ENCODE results near the gene CHD6.

The CHD6 gene

DNA sequence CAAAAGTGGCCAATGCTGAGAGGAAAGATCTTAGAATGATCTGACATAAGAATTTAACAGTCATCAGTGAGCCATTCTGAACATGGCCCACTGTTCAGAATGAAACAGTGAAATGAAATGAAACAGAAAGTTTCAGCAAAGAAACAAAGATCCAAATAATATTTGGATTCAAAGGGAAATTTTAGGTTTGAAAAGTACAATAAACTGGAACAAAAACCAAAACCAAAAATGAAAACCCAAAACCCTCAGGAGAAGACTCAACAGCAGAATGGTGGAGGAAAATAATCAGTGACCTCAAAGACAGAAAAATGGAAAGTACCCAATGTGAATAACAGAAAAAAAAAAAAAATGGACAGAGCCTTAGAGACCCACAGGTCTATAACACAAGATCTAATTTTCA is 185.4 kb downstream of the CHD6 start:
- no peak for DNase-seq (ENCODE audit: low read depth in 2 of 2)

DNA sequence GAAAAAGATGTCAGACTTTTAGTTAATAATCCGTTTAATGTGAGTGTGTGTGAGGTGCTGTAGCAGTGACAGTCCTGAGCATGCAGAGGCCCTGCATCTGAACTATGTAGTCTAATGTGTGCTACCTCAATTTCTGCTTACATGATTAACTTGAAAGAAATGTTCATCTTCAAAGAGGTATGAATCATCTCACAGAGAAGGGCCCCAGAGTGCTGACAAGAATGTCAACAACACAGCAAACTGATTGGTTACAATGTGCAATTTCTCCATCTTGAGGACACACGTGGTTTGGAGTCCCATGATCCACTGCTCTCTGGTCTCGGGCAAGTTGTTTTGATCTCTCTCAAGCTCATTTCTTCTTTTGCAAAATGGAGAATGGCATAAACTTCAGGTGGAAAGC is 189.9 kb downstream of the CHD6 start:
- peak in 1 of 2 donors; percentile 9 for DNase-seq (ENCODE audit: low read depth in 2 of 2)

DNA sequence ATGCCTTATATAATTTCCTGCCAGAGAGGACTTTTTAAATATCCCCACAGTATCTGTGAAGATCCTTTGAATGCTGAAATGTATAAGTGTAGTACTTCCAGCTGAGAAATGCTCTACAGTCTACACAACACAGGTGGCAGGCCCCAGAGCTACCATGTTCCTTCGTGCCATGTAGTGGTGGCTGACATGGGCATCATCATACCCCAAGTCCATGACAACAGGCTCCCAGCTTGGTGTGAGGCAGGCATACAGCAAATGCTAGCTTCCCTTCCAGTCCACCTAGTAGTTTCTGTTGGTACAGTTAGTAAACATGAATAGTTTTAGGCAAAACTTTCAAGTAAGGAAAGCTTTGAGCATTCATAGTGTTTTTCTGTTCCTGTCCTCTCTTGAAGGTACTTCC is 190.3 kb downstream of the CHD6 start:
- no peak for DNase-seq (ENCODE audit: low read depth in 2 of 2)

DNA sequence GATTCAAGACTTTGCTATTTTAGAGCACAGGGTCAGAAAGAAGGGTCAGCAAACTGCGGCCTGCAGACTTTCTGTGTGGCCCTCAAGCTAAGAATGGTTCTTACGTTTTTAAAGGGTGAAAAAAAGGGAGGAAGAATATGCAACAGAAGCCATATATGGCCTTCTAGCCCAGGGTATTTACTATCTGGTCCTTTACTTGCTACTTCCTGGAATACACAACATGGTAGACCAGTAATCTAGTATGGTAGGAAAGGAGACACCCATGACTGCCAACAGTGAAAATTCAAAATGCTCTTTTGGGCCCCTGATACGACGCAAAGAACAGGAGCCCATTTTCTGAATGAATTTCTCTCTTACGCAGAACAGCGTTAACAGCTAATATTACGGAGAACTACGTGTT is 191.2 kb downstream of the CHD6 start:
- no peak for DNase-seq (ENCODE audit: low read depth in 2 of 2)

DNA sequence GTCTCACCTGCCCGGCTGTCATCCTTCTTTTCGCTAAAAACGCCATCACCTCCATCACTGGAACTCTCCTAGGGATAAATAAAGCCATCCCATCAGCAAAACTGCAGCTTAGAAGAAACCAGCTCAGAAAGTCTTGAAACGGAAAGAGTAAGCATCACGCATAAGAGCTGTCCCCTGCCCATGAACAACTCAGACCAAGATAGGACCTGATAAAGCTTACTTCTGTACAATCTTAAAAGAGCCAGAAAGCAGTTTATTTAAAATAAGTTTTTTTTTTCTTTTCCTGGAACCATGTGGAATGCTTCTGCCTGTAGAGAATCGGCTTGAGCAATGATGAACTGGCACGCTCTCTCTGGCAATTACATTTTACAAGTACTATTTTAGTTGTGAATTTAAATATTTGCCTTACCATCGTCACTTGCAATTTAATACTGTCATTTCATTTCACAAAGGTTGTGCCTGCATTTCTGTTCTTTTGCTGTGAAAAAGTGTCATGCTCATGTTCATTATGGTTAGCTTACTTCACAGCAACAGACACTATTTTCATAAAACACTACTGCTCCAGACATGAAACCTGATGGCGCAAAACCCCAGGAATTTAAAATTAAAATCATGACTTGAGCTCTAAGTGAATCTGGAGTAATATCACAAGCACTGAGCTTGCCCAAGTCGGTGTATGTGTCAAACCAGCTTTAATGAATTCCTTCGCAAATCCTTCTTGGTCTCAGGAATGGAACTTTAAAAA is 191.9 kb downstream of the CHD6 start:
- DNase-seq (ENCODE audit: low read depth in 2 of 2): no peak

DNA sequence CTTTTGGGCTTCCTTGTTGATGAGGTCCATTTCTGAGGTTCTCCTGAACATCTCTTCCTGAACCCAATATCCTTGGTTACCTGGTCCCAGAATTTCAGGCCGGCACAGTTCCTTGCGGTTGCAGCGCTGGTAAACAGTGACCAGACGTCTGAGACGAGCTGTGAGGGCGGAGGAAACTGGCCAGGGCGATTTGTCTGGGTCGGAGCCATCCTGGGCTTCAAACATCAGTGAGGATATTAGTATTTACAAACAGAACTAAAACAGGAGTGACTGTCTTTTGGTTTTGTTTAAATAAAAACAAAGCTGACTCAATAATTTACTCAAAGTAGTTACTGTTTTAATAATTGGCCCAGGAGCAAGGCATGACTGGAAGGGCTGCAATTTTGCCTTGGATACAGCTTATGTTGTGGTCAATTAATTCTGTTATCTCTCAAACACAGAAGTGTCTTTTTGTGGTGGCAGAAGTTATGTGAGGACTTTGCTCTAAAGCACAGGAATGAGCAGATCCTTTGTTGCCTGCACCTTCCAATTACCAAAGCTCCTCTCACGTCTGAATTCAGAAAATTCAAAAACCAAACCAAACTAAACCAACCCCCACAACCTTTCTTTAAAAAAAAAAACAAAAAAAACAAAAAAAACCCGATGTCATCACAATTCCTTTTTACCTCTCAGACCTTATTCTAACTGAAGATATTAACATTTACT is 192.8 kb downstream of the CHD6 start:
- no peak for DNase-seq (ENCODE audit: low read depth in 2 of 2)

DNA sequence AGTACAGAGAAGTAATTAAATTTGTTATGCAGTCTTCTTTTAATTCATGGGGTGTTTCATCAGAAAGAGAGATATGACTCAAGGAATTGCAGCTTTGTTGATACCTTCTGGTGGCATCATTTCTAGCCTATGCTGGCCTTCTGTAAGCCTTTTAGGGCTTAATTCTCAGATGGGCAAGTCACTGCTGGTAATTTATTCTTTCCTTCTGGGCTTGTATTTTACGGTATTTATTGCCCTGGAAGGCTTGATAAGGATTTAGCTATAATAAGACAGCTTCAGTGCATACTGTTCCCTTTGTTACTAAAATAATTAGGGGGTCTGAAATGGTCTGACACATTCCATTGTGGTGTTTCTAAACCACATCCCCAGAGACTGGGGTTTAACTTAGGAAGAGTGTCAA is 193.6 kb downstream of the CHD6 start:
- DNase-seq (ENCODE audit: low read depth in 2 of 2): no peak

DNA sequence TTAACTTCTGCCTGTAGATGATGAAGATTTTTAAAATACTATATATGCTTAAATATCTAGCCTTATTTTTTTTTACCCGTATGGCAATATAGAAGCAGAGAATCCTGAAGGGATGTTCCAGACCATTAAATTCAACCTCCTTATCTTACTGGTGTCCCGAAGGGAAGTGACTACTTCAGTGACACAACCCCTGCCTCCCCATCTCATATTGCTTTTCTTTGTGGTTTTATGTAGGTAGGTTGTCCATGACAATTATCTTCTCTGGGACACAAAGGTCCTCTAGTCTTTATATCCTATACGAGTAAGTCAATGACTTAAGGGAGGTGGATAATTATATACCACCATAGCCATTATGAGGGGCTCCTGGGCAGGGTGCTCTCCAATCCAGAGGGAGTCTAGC is 194.2 kb downstream of the CHD6 start:
- DNase-seq (ENCODE audit: low read depth in 2 of 2): no peak

DNA sequence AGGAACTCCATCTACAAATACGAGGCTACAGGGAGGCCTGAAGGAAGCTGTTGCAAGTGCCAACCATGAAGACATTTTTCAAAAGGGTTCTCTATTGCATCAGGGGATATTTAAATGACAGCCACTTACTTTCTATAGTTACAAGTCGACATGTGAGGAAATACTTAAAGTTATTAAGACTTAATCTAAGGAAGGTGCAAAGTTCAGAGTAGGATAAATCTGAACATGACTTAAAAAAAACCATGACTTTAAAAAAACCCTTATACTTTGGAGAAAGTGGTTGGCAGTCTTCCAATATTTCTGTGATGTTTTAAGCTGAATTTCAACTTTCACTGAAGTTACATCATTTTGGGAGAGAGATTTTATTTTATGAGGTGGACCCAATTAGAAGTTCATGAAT is 195.2 kb downstream of the CHD6 start:
- no peak for DNase-seq (ENCODE audit: low read depth in 2 of 2)

DNA sequence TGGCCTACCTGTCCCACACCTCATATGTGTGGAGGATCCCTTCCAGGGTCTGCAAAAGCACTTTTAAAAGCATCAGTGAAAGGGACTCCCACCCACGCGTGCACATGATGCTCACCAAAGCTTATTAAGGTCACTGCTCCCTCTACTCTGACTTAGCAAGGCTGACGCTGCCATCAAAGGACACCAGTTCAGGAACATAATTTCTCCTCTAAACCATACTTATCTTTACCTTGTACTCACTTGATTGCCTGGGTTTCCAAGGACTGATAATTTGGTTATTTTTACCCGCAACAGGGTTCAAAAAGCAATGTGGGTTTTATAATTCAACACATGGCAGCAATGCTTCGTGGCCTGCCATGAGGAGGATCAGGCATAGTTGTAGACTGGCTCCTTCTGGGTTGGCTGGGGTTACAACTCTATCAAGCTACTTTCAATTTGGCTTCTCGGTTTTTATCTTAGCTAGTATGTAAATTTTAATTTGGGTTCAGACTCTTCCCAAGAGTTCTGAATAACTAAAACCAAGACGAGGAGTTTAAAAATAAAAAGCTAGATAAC is 199.4 kb downstream of the CHD6 start:
- no peak for DNase-seq (ENCODE audit: low read depth in 2 of 2)

DNA sequence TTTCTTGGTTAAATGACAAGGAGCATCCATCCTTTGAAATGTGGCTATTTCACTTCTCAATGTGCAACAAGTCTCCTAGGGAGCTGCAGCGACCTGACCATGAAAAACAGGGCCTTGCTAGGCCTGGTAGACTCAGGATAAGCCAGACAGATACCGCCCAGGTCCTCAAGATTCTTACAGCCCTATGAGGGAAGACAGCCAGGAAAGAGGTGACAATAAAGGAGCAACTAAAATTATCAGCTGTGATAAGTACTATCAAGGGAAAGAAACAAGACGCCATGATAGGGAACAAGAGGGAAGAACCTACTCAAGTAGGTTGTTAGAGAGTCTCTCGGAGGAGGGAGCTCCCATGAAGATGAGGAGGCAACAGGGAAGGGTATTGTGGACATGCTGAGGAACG is 200.1 kb downstream of the CHD6 start:
- no peak for DNase-seq (ENCODE audit: low read depth in 2 of 2)

DNA sequence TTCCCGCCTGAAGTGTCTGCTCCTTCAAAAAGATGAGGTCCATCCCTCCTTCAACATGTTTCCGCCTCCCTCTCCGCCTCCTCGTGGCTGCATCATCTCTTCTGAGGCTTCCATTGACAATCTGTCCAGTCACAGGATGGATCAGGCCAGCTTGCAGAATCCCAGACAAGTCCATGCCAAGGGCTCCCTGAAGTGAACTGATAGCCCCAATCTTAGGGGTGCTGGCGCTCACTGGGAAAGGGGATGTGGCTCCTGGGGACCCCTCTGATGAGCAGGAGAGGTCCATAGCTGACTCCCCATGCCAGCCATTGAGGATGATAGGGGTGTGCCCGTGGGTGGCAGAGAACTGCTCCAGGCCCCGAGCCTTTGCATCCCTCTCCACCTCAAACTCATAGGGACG is 203.0 kb downstream of the CHD6 start:
- DNase-seq (ENCODE audit: low read depth in 2 of 2): no peak

DNA sequence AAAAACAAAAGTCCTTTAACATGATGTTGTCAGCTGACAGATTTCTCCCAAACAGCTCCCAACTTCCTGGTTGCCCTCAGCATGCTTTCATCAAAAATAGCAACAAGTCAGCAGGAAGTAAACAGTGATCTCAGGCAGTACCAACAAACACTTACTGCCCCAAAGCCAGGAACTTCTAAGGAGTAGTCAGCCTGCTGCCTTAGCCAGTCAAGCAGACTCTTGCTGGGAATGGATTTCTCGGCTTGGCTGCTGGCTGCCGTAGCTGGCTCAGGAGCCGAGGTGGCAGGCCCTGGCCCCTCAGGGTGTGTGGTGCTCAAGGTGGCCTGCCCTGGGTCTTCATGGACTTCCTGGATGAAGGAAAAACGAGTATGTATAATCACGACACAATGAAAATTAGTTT is 205.0 kb downstream of the CHD6 start:
- DNase-seq (ENCODE audit: low read depth in 2 of 2): no peak

DNA sequence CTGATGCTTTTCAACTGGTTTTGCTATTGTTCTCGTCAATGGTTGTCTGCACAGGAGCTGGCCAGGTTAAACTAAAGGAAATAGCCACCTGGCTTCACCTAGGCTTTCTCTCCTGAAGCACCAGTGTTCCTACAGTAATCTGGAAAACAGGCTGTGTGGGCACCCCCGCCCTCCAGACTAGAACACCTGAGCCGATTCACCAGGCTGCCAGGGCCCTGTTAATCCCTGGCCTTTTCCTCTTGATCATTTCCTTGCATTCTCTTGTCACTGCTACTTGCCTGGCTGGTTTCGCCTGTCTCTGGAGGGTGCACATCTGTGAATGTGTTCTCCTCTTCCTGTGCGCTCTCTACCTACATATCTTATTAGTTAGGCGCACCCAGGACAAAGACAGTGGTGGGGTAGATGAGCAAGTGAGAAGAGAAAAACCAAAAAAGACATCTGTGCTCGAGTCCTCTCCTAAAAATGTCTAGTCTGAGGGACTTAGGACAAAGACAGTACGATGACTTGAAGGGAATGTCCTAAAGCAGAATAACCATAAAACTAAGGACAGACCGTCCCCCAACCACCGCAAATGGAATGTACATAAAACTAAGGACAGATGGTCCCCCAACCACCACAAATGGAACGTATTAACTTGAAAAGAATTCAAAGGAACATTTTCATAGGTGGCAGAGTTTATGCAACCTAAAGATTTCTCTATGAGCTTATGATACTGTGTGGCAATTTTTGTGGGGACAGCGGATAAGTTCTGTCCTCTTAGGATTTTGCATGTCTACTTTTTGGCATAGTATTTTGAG is 205.7 kb downstream of the CHD6 start:
- no peak for DNase-seq (ENCODE audit: low read depth in 2 of 2)

DNA sequence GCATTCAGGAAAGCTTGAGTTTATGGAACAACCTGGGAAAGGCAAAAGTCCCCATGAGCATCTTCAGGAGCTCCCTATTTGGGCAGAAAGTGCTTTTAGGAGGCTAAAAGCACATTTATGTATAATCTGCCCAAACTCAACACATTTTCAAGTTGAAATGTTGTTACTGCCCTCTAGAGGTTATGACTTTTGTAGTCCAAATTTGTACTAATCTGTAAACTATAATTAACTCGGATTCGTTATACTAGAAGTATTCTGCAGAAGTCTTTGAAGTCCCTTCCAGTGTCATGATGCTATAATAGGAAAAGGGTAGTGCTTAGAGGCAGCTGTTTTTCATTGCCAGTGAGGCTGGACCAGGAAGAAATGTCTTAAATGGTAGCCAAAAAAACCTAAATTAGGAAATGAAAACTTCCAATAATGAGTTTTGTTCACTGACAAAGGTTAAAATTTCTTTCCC is 206.8 kb downstream of the CHD6 start:
- DNase-seq (ENCODE audit: low read depth in 2 of 2): no peak

DNA sequence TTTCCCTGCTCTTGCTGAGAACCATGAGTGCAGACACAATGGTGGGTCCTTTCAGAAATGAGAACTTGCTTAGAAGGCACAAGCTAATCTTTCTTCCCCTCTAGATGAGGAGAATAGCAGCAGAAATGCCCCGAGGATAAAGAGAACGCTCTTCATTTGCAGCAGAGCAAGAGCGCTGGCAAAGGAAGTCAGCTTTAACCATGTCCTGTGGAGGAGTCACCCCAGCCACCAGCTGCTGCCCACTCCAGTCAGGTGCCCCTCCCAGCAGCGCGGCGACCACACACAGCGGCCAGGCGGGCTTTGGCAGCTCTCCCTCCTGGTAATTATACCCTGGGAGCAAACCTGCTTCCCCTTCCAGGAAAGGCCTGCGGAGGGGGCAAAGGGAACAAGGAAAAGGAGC is 209.2 kb downstream of the CHD6 start:
- no peak for DNase-seq (ENCODE audit: low read depth in 2 of 2)

DNA sequence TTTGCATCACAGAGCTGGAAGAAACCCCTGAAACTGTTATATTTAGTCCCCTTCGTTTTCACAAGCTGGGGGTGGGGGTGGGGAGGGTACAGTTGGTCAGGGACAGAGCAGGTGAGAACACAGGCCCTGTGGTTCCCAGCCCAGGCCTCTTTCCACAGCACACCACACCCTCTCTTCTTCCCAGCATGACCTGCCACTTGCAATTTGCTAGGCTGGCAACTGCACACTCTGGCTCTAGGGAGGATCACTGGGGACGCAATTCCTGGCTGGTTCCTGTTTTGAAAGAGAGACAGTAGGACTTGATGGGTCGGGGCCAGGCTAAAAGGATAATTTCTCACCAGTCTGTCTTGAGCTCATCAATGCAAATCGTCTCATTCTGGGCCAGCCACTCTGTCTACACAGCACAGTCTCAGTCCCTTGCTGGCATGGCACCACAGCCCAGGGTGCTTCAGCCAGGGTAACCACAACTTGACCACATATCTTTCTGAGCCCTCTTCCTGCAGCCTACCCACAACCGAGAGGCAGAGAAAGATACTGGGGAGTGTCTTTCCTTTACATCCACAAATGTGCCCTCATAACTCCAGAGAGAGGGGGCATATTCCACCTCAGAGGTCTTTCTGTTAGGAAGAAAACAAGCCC is 209.9 kb downstream of the CHD6 start:
- no peak for DNase-seq (ENCODE audit: low read depth in 2 of 2)

DNA sequence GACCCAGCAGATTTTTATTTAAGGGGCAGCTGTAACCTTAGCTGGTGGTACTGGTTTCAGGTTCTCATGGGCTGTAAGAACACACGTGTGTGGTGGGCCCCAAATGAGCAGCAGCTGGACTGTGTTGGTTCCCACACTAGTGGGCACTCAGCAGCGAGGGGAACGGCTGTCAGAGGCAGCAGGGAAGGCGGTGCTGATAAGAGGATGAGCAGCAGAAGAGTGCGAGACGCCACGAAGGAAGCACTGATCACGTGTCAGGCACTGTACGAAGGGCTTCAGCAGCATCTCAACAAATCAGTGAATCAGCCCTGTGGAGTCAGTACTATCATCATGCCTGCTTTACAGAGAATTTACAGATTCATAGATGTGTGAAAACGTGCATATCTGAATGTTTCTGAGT is 210.6 kb downstream of the CHD6 start:
- no peak for DNase-seq (ENCODE audit: low read depth in 2 of 2)

DNA sequence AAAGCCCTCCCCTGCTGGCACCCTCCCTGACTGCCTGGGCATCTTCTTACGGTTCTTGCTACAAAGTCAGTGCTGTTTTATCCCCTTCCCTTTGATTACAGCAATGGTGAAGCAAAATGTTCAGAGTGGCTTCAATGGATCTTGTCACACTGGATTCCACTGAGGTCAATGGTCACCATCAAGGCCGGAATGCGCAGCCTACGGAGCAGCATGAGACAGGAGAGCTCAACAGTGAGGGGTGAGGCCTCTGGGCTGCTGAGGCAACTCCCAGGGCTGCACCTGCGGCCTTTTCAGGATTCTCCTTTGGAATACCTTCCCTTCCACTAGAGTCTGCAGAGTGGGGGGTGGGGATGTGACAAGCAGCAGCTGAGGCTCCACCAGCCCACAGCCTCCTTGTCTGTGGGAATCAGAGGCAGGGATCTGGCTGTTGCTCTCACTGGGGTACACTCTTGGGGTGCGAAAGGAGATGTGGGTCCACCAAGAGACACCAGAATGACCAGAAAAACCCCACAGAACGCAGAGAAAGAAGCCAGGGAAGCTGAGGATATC is 211.2 kb downstream of the CHD6 start:
- no peak for DNase-seq (ENCODE audit: low read depth in 2 of 2)

DNA sequence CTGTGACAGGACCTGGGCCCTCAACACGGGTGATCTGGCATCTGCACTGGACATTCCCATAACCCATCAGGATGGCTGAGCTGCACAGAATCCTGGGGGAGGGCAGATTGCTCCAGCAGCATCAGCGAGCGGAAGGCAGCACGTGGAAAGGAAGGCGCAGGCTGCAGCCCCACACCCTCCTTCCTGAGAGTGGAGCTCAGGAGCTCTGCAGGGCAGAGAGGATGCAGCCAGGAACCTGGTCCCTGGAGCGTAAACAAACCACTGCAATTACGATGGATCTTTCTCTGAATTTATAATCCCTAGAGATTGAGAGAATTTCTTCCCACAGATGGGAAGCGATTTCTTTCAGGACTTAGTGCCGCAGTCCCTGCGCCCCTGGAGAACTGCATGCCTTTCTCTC is 211.8 kb downstream of the CHD6 start:
- DNase-seq (ENCODE audit: low read depth in 2 of 2): no peak

DNA sequence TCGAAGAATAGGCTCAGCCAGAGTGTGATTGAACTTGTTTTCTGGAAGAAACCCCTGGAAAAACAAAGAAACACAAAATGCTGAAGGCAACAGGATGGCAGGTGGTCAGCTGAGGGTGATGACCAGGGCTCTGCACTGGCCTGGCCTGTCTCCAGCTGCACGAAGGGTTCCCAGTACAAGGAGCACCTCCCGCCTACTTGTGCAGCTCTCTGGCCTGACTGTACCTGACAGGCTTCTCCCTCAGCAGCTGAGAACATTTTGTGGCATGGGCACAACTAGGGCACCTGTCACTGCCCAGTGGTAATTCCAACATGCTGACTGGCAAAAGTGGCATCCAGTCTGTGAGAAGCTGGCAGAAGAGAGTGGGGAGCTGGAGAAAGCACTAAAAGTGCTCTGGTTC is 212.7 kb downstream of the CHD6 start:
- no peak for DNase-seq (ENCODE audit: low read depth in 2 of 2)

DNA sequence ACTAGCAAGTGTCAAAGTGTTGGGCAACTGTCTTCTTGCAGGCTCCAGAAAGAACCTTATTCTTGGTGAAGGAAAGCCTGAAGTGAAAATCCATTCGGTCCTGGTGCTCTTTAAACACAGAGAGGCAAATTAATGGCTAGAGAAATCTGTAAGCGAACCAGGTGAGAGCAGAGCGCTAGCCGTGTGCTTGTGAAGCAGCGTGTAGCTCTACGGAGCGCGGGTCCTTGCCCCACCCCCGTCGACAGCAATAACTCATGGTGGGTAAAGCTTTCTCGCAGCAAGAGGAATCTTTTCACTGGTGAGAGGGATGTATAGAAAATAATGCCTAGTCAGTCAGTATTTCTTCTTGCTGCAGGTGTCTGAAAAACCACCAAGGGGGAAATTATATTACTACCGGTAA is 214.6 kb downstream of the CHD6 start:
- no peak for DNase-seq (ENCODE audit: low read depth in 2 of 2)
